Loucy (cell line): ENCODE data around the gene KCNMA1.

Experiments used
- H2AFZ ChIP-seq: fragments of 200-600 bp; sonication (generic); 2 replicates; pipeline ENCODE4 v1.6.0; 2016; ENCODE audit warnings: antibody characterized with exemption, mild to moderate bottlenecking, low read length, moderate library complexity
- H3F3A ChIP-seq: fragments of 200-600 bp; 2 replicates; pipeline ENCODE4 v1.6.0; 2016; ENCODE audit warnings: antibody characterized with exemption, low read depth, mild to moderate bottlenecking
- H3K27me3 ChIP-seq: fragments of 200-600 bp; sonication (generic); 2 replicates; pipeline ENCODE4 v1.6.1; 2014; ENCODE audit warnings: low read length, mild to moderate bottlenecking; ENCODE audit not compliant: insufficient read depth, poor library complexity, severe bottlenecking
- H3K36me3 ChIP-seq: fragments of 200-600 bp; sonication (generic); 2 replicates; pipeline ENCODE4 v1.6.1; 2016; ENCODE audit warnings: low read length; ENCODE audit not compliant: insufficient read depth
- H3K4me1 ChIP-seq: fragments of 200-600 bp; sonication (generic); 2 replicates; pipeline ENCODE4 v1.5.1; 2014; ENCODE audit warnings: low read length, mild to moderate bottlenecking; ENCODE audit not compliant: insufficient read depth, poor library complexity, severe bottlenecking
- H3K4me2 ChIP-seq: fragments of 200-600 bp; sonication (generic); 2 replicates; pipeline ENCODE4 v1.6.0; 2014; ENCODE audit warnings: antibody characterized with exemption, low read length, low read depth, mild to moderate bottlenecking; ENCODE audit not compliant: poor library complexity, severe bottlenecking
- H3K4me3 ChIP-seq: fragments of 200-600 bp; sonication (generic); 2 replicates; pipeline ENCODE4 v1.5.1; 2014; ENCODE audit warnings: low read length, mild to moderate bottlenecking, mixed read lengths; ENCODE audit not compliant: poor library complexity, severe bottlenecking
- H3K79me2 ChIP-seq: fragments of 200-600 bp; sonication (generic); 2 replicates; pipeline ENCODE4 v1.6.1; 2014; ENCODE audit warnings: low read length; ENCODE audit not compliant: insufficient read depth
- H3K9ac ChIP-seq: fragments of 200-600 bp; sonication (generic); 2 replicates; pipeline ENCODE4 v1.6.0; 2014; ENCODE audit warnings: mild to moderate bottlenecking, low read depth, low read length, moderate library complexity; ENCODE audit not compliant: poor library complexity, severe bottlenecking
- H3K9me2 ChIP-seq: fragments of 200-600 bp; sonication (generic); replicated peaks from 2 replicates; pipeline ENCODE4 v1.6.1; 2016; ENCODE audit warnings: low read depth, low read length, mixed read lengths
- H3K9me3 ChIP-seq: fragments of 200-600 bp; sonication (generic); 2 replicates; pipeline ENCODE4 v1.6.1; 2014; ENCODE audit warnings: mild to moderate bottlenecking, antibody characterized with exemption, low read length, low read depth; ENCODE audit not compliant: insufficient read depth
- H4K20me1 ChIP-seq: fragments of 200-600 bp; sonication (generic); 2 replicates; pipeline ENCODE4 v1.6.0; 2014; ENCODE audit warnings: antibody characterized with exemption, low read length, mild to moderate bottlenecking; ENCODE audit not compliant: insufficient read depth, poor library complexity, severe bottlenecking
- CTCF ChIP-seq: fragments of 200-600 bp; sonication (generic); conservative IDR thresholded peaks from 2 replicates; pipeline ENCODE4 v1.5.1; 2014; ENCODE audit warnings: mild to moderate bottlenecking, antibody characterized with exemption, low read length
- EZH2phosphoT487 ChIP-seq: fragments of 200-600 bp; IDR thresholded peaks from 2 replicates; pipeline ENCODE4 v1.6.1; 2018; ENCODE audit warnings: antibody characterized with exemption, mild to moderate bottlenecking, moderate library complexity, borderline replicate concordance

Gene KCNMA1

GRCh38 chr10:77085344-77085743, 552.3 kb downstream of the KCNMA1 start:
- no peaks in the 10 kb centered on the region for H3F3A ChIP-seq
- no peak overlapping the region for H3K4me3 ChIP-seq
- TF ChIP-seq CTCF: no peak
- no peak for TF ChIP-seq EZH2phosphoT487
- H3K36me3 ChIP-seq: no peaks in the 10 kb centered on the region
- no peaks in the 10 kb centered on the region for H3K9me2 ChIP-seq
- no peak overlapping the region for H2AFZ ChIP-seq
- peaks cover 21% of the 10 kb centered on the region for H3K4me1 ChIP-seq
- H3K4me2 ChIP-seq: no peak overlapping the region
- H3K79me2 ChIP-seq: peaks cover 10% of the 10 kb centered on the region; the same call in 1 of the 2 replicates
- no peaks in the 10 kb centered on the region for H3K27me3 ChIP-seq
- H4K20me1 ChIP-seq: no peaks in the 10 kb centered on the region
- no peak overlapping the region for H3K9ac ChIP-seq
- H3K9me3 ChIP-seq: no peaks in the 10 kb centered on the region

- TF ChIP-seq EZH2phosphoT487 (no peak), CTCF (no peak)
- no peak overlapping the region for H2AFZ ChIP-seq
- H3K4me3 ChIP-seq: no peak overlapping the region
- no peak overlapping the region for H3K9ac ChIP-seq
- peaks cover 13% of the 10 kb centered on the region for H3K4me1 ChIP-seq
- no peaks in the 10 kb centered on the region for H3K9me3 ChIP-seq
- H3K4me2 ChIP-seq: no peak overlapping the region
- no peaks in the 10 kb centered on the region for H4K20me1 ChIP-seq
- peaks cover 10% of the 10 kb centered on the region; the same call in 1 of the 2 replicates for H3K79me2 ChIP-seq
- H3K27me3 ChIP-seq: no peaks in the 10 kb centered on the region
- no peaks in the 10 kb centered on the region for H3K9me2 ChIP-seq
- H3F3A ChIP-seq: no peaks in the 10 kb centered on the region
- H3K36me3 ChIP-seq: no peaks in the 10 kb centered on the region
Measured at GRCh38 chr10:77084431-77085144, 553.0 kb downstream of the KCNMA1 start.

- Histone ChIP-seq H3K9me2 (no peaks in the 10 kb centered on the region), H3K9me3 (no peaks in the 10 kb centered on the region), H3K4me1 (peaks cover 5% of the 10 kb centered on the region), H3F3A (no peaks in the 10 kb centered on the region), H3K9ac (no peak overlapping the region), H2AFZ (no peak overlapping the region), H4K20me1 (no peaks in the 10 kb centered on the region), H3K27me3 (no peaks in the 10 kb centered on the region), H3K4me3 (no peak overlapping the region), H3K36me3 (no peaks in the 10 kb centered on the region), H3K4me2 (no peak overlapping the region), H3K79me2 (no peaks in the 10 kb centered on the region)
- TF ChIP-seq CTCF (no peak), EZH2phosphoT487 (no peak)
Measured at GRCh38 chr10:77082601-77083252, 554.9 kb downstream of the KCNMA1 start.
